HK-2 (cell line): ENCODE data around the gene SLX4.

Experiments
- DNase-seq: peaks from one replicate; pipeline ENCODE4 v3.0.0-alpha.2; 2018; ENCODE audit not compliant: unreplicated experiment

SLX4 gene

DNA sequence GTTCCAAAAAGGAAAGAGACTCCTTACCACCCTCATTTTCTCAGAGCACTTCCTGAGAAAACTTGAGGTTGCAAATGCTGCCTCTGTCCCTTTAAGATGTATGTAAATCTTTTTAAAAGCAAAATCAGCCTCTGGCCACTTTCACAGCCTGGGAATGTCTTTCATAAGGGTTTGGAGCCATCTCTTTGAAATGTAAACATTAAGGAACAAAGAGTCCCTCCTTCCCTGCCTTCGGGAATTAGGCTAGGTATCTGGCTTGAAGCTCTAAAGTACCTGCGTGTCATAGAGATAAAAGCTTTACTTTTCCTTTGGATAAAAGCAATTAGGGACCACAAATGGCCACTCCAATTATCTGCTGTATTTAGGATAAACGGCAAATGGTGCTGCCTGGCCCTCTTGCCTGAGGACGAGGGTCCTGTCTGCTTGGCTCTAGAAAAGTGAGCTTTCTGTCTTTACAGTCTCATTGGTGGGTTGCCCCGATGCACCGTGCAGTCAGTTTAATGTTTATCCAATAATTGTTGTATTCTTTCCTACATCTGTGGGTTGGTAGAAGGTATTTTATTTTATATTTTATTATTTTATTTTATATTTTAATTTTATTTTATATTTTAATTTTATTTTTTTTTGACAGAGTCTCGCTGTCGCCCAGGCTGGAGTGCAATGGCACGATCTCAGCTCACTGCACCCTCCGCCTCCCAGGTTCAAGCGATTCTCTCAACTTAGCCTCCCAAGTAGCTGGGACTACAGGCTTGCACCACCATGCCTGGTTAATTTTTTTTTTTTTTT is 58.1 kb downstream of the SLX4 start:
- DNase-seq = no peak

DNA sequence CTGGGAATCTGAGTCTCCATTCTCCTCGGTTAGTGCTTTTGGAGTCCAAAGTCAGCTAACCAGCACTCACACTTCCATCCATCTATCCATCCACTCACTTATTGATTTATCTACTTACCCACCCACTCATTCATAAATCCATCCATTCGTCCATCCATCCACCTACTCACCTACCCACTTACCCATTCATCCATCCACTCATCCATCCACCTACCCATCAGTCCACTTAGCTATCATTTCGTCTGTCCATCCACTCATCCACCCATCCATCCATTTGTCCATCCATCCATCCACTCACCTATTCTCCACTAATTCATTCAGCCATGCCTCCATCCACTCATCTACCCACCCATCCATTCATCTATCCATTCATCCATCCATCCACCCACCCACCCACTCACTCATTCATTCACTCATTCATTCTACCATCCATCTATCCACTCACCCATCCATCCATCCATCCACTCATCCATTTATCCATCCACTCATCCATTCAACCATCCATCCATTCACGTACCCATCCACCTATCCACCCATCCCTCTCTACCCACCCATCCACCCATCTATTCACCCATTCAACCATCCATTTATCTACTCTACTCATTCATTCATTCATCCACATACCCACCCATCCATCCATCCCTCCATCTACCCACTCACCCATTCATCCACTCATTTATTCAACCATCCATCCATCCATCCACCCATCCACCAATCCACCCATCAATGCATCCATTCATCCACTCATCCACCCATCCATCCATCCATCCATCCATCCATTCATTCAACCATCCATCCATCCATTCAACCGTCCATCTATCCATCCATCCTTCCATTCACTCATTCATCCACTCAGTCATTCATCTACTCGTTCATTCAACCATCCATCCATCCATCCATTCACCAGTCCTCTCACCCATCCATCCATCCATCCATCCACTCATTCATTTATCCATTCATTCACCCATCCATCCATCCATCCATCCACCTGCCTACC is 60.3 kb downstream of the SLX4 start:
- DNase-seq = no peak

- no peak for DNase-seq
These were observed 61.5 kb downstream of the SLX4 start for GRCh38 chr16:3549906-3550305.

DNA sequence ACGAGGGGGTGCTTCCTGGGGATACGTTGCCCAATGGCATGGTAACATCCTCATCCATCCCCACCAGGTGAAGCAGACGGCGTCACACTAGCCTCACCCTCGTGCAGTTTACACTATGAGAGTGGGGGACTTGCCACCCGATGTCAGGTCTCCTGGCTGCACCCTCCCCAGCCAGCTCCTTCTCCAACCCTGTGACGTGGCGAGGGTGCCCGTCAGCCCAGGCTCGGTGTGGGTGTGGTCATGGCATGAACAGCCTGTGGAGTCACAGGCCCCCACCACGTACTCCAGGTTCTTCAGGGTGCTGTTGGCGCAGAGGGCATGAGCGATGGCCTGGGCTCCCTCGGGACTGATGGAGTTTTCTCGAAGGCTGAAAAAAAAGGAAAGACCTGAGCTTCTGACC is 62.5 kb downstream of the SLX4 start:
- DNase-seq = no peak

DNA sequence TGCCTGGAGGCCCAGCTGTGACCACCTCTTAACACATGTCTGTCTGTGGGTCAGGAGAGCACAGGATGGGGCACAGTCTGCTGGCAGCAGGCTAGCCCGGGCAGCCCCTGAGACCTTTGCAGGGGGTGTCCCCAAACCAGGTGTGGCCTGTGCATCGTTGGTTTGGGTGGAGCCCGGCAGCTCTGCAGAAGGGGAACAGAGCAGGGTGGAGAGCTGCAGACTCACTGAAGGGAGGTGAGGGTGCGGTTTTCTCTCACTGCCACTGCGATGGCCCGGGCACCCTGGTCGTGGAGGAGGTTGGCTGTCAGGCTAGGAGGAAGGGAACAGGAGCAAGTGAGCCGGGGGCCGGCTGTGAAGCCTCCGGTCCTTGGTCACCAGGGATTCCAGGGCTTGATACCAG is 63.0 kb downstream of the SLX4 start:
- DNase-seq = no peak

- DNase-seq = no peak
These were observed 64.3 kb downstream of the SLX4 start for GRCh38 chr16:3546986-3547682.

DNA sequence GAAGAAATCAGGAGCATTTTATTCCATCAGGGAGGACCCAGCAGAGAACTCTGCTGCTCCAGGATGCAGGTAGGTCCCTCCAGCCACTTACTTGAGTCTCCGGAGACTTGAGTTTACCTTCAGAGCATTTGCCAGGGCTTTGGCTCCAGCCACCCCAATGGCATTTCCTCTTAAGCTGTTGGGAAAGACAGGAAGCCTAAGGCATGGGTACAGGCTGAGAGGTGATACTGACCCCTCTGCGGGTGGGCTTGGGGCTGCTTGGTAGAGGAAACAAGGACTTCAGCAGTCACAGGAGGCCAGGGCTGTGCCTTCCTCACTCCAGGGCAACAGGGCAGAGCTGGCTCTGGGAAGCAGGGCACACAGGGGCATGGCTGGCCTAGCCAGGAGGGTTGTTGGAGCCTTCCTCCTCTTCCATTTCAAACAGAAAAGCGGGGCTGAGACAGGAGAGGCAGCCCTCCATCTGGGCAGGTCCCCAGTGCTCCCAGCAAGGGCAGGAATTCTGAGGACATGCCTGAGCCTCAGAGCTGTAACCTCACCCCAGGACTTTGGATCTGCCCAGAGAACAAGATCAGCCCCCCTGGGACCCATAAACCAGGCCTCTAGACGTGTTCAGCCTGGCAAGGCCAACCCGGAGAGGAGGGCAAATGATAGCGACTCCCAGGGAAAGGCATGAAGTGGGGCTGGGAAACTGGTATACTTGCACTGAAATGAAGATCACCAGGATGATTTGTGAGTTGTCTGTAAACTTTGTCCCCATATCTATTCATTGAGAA is 68.6 kb downstream of the SLX4 start:
- DNase-seq = no peak

GRCh38 chr16:3541527-3542155 is 69.8 kb downstream of the SLX4 start:
- DNase-seq = no peak

GRCh38 chr16:3538222-3538621 is 73.2 kb downstream of the SLX4 start:
- no peak for DNase-seq

DNA sequence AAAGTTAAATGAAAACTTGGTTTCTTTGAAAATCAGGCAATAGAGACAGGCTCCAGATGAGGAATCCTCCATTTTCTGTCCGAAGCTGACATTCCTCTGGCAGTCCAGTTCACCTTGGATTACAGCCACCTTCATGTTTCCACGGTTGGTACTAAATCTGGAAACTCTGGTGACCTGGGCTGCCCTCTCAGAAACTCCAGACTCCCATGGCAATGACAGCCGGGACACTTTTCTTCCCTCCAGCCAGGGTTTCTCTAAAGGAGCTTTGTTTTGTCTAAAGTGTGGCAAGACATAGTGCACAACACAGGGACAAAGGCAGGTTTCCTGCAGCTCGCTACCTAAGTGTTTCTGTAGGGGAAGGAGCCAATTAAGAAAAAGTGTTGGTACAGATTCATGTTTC is 74.6 kb downstream of the SLX4 start:
- no peak for DNase-seq

DNA sequence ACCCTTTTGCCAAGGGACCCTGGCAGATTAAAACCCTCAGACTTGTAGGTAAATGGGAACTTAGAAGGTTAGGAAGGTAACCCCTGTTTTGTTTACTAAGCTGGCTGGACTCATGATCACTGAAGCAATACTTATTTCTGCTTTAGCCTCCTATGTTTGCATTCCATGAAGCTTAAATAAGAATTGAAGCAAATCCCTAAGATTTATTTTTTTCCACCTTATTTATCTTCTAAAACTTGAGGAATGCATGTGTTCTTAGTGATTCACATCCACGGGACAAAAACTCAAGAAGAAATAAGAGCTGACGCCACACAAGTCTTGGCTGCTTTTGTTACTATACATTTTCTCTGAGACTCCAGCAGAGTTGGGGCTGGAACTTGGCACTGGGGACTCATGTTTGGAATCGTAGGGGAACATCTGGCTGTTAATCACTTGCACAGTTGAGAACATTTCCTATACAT is 75.1 kb downstream of the SLX4 start:
- DNase-seq = no peak

GRCh38 chr16:3534126-3534525 is 77.3 kb downstream of the SLX4 start:
- DNase-seq = no peak

GRCh38 chr16:3532741-3533140 is 78.7 kb downstream of the SLX4 start:
- DNase-seq = no peak
